DOHH2 (cell line): ENCODE results near the gene SGTB.

Experiments
- CTCF ChIP-seq: fragments of 200-600 bp; sonication (generic); IDR thresholded peaks from one replicate; pipeline ENCODE4 v1.5.1; 2014; ENCODE audit warnings: antibody characterized with exemption, mild to moderate bottlenecking, low read depth, low read length; ENCODE audit not compliant: poor library complexity, severe bottlenecking
- EZH2phosphoT487 ChIP-seq: fragments of 200-600 bp; sonication (generic); IDR thresholded peaks from 2 replicates; pipeline ENCODE4 v1.6.1; 2017; ENCODE audit warnings: borderline replicate concordance, mild to moderate bottlenecking, antibody characterized with exemption, low read length, moderate library complexity, mixed read lengths

- TF ChIP-seq CTCF (no peak), EZH2phosphoT487 (no peak)
Measured at GRCh38 chr5:65766781-65767180, 44.9 kb upstream of the SGTB start.
